HUES6 (cell line): Measurements from ENCODE around the gene LRRC27.
"Not testable (repeated sequence)": the region's sequence is repeated elsewhere in the genome, so short reads cannot be mapped to it uniquely, and the experiment has no call there.

Experiments used
- H3K27ac ChIP-seq: 2 replicates; pipeline ENCODE4 v1.7.0; 2013; ENCODE audit warnings: low read depth, mild to moderate bottlenecking, low read length, inconsistent platforms
- H3K27me3 ChIP-seq: 2 replicates; pipeline ENCODE4 v1.6.1; 2013; ENCODE audit warnings: low read length; ENCODE audit not compliant: control insufficient read depth, insufficient read depth
- H3K36me3 ChIP-seq: 2 replicates; pipeline ENCODE4 v1.6.1; 2013; ENCODE audit warnings: low read length; ENCODE audit not compliant: control insufficient read depth, insufficient read depth
- H3K4me1 ChIP-seq: 2 replicates; pipeline ENCODE4 v1.6.1; 2013; ENCODE audit warnings: low read length; ENCODE audit not compliant: control insufficient read depth, insufficient read depth
- H3K4me3 ChIP-seq: 2 replicates; pipeline ENCODE4 v1.5.1; 2013; ENCODE audit warnings: low read depth, low read length
- H3K9ac ChIP-seq: one replicate; pipeline ENCODE4 v1.6.1; 2013; ENCODE audit warnings: mild to moderate bottlenecking, low read length
- H3K9me3 ChIP-seq: 2 replicates; pipeline ENCODE4 v1.6.1; 2013; ENCODE audit warnings: low read depth, low read length; ENCODE audit not compliant: control insufficient read depth, insufficient read depth

Gene LRRC27

DNA sequence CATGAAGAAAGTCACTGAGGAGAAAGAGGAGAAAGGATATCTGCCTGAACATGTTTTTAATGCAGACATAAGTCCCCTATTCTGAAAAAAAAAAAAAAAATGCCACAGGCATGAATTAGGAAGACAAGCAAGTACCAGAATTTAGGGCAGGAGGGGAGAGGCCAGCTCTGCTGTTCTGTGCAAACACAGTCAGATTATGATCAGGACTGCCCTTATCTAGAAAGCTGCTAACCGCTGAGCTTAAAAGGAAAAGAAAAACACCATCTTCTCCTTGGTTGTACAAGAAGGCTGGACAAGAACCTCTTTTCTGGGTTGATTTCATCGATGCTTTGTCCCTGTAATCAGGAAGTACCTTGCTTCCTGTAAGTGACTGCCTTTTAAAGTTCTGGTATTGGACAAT, 49.7 kb downstream of the LRRC27 start:
- no peak overlapping the region for H3K9ac ChIP-seq
- no peaks in the 10 kb centered on the region for H3K27me3 ChIP-seq
- H3K4me3 ChIP-seq = no peak overlapping the region
- no peak overlapping the region for H3K27ac ChIP-seq
- H3K36me3 ChIP-seq = no peaks in the 10 kb centered on the region
- no peaks in the 10 kb centered on the region for H3K4me1 ChIP-seq
- H3K9me3 ChIP-seq = 0 out of 2 replicates have a peak, but pooled peaks cover 2% of the 10 kb centered on the region

DNA sequence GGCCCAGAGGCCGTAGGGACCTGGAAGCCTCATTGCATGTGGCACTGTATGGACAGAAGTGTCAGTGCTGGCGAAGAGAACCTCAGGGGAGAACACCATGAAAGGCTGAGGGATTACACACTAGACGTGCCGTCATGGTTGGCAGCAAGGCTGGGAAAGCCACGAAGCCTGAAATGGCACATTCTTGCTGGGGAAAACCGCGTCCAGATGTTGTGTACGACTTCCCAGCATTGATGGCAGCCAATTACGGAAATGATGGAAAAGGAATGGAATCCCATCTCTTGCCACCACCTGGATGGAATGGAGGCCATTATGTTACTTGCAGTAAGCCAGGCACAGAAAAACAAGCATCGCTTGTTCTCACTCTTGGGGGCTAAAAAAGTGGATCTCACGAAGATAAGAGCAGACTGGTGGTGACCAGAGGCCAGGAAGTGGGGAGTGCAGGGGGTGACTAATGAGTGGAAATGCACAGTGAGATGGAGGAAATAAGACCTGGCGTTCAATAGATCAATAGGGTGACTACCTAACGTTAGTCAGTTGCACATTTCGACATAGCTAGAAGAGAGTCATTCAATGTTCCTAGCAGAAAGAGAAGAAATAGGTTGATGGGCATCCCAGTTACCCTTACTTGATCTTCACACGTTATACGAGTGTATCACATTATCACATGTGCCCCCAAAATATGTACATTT, 50.4 kb downstream of the LRRC27 start:
- no peaks in the 10 kb centered on the region for H3K4me1 ChIP-seq
- H3K27me3 ChIP-seq = no peaks in the 10 kb centered on the region
- no peak overlapping the region for H3K9ac ChIP-seq
- H3K27ac ChIP-seq = no peak overlapping the region
- no peak overlapping the region for H3K4me3 ChIP-seq
- no peaks in the 10 kb centered on the region for H3K36me3 ChIP-seq
- 0 out of 2 replicates have a peak, but pooled peaks cover 2% of the 10 kb centered on the region for H3K9me3 ChIP-seq

DNA sequence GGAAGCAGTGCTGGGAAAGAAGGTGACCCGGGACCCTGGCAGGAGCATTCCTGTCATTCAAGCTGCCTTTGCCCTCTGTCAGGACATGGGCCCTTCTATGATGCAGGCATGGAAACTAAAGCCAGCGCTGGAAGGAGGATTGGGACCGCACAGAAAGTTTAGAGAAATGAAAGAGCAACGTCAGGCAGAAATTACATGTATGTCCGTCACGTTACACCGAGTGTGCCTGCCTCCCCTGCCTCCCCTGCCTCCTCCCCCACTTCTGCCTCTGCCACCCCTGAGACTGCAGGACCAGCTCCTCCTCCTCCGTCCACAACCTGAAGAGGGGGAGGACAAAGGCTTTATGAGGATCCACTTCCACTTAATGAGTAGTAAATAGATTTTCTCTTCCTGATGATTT, 51.1 kb downstream of the LRRC27 start:
- Histone ChIP-seq H3K36me3 (no peaks in the 10 kb centered on the region), H3K9ac (no peak overlapping the region), H3K4me1 (peaks cover 3% of the 10 kb centered on the region; the same call in 1 of the 2 replicates), H3K9me3 (0 out of 2 replicates have a peak, but pooled peaks cover 2% of the 10 kb centered on the region), H3K27me3 (no peaks in the 10 kb centered on the region), H3K4me3 (no peak overlapping the region), H3K27ac (no peak overlapping the region)

DNA sequence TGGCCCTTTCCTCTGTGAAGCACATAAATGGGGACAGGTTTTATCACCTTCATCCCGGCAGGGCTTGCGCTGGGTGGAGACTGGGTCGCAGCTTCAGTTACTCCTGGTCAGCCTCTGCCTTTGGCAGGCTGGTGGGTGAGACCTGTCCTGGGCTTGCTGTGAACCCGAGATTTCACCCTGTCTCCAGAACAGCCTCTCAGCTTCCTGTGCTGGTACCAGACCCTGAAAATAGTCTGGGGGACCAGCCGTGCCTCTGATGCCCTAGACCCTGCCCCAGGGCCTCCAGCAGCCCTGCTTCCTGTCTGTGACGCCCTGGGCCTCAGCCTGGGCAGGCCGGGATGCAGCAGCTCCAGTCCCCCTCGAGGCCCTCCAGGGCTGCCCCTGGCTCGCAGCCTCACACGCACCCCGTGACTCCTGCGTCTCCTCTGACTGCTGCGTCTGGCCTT, 51.8 kb downstream of the LRRC27 start:
- H3K27me3 ChIP-seq = no peaks in the 10 kb centered on the region
- no peak overlapping the region for H3K4me3 ChIP-seq
- no peak overlapping the region for H3K27ac ChIP-seq
- no peaks in the 10 kb centered on the region for H3K36me3 ChIP-seq
- no peak overlapping the region for H3K9ac ChIP-seq
- H3K9me3 ChIP-seq = 0 out of 2 replicates have a peak, but pooled peaks cover 2% of the 10 kb centered on the region
- peaks cover 4% of the 10 kb centered on the region; the same call in 1 of the 2 replicates for H3K4me1 ChIP-seq

DNA sequence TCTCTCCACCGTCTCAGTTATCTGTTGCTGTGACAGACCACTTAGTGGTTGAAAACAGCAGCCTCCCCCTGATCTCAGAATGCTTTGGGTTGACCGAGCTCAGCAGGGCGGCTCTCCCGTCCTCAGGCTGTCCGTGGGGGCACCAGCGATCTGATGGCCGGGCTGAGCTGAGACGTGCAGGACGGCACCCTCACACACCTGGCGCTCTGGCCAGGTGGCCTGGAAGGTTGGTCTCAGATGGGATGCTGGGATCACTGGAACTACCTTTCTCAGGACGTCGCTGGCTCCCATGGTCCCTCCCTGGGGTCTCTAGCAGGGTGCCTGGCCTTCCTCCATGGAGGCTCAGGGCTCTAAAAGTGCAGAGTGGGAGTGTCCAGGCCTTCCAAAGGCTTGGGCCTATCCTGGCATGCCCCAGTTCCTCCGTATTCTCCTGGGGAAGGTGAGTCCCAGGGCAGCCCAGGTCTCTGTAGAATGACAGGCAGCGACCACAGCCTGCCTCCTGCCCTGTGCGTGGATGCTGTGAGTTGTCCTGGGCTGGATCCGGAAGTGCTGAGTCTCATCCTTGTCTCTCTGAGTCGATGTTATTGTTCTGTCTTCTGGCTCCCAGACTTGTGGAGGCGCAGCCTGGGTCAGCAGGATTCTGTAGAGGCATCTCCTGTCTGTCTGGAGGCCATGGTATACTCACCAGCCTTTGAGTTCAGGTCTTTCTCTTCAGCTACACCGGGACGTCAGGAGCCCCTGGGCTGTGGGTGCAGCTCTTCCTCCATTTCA, 52.8 kb downstream of the LRRC27 start:
- Histone ChIP-seq H3K4me3 (no peak overlapping the region), H3K27ac (no peak overlapping the region), H3K4me1 (peaks cover 14% of the 10 kb centered on the region), H3K27me3 (no peaks in the 10 kb centered on the region), H3K9me3 (0 out of 2 replicates have a peak, but pooled peaks cover 2% of the 10 kb centered on the region), H3K9ac (no peak overlapping the region), H3K36me3 (no peaks in the 10 kb centered on the region)

DNA sequence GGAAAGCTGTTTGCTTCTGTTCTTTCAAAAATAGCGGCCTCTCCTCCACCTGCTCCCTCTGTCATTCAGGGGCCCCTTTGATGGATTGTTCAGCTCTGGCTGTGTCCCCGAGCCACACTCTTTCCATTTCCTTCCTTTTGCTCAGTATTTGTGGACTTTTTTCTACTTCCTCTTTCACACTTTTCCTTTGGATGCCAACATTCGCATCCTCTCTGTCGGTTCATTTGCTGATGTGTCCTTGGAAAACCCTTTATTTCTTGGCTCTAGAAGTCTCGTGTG, 53.3 kb downstream of the LRRC27 start:
- H3K4me3 ChIP-seq = no peak overlapping the region
- H3K27me3 ChIP-seq = no peaks in the 10 kb centered on the region
- 0 out of 2 replicates have a peak, but pooled peaks cover 2% of the 10 kb centered on the region for H3K9me3 ChIP-seq
- no peak overlapping the region for H3K27ac ChIP-seq
- no peak overlapping the region for H3K9ac ChIP-seq
- H3K36me3 ChIP-seq = no peaks in the 10 kb centered on the region
- peaks cover 14% of the 10 kb centered on the region for H3K4me1 ChIP-seq

DNA sequence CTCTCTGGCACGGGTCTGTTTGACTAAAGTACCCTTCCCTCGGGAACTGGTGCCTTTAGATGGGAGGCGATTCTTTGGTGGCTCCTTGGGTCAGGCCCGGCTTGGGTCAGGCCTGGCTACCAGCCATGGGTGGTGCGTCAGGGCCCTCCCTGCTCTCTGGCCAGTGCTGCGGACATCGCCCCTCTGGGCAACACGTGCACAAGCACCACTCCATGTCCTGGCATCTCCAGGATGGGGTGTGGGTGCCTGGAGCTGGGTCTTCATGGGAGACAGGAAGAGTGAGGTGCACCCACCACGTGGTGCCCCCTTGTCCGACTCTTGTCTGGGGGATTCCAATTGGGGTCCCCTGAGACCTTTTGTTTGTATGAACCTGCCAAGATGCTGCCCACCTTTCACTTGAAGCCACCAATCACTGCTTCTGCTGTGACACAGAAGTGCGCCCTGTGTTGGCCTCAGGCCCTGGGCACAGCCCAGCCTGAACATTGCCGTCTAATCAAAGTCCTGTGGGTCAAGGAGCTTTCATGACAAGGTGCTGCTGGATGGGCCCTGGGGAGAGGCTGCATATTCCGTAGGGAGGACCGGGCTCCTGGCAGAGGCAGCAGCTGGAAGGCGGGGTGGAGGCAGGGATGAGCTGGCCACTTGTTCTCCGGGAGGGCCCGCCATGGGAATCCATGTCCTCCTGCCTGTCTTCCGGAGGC, 53.9 kb downstream of the LRRC27 start:
- H3K36me3 ChIP-seq = no peaks in the 10 kb centered on the region
- no peak overlapping the region for H3K27ac ChIP-seq
- no peaks in the 10 kb centered on the region for H3K27me3 ChIP-seq
- no peak overlapping the region for H3K4me3 ChIP-seq
- 0 out of 2 replicates have a peak, but pooled peaks cover 2% of the 10 kb centered on the region for H3K9me3 ChIP-seq
- H3K4me1 ChIP-seq = peaks cover 14% of the 10 kb centered on the region
- no peak overlapping the region for H3K9ac ChIP-seq

DNA sequence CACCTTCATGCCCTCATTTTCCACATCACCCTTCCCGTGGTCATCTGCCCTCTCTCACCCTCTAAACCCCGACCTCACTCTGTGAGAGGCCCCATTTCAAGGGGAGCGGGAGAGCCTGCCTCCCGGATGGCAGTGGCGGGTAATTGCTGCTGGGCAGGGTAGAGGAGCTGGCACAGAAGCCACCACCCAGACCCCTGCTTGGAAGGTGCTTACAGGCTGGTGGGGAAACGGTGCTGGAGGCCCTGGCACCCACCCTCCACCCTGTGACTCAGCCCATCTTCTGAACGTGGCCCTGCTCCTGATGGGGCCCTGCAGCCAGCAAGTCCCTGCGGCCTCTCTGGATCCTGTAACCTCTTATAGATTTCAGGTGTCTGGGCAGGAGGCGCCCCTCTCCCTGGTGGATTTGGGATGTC, 54.4 kb downstream of the LRRC27 start:
- no peak overlapping the region for H3K9ac ChIP-seq
- H3K36me3 ChIP-seq = no peaks in the 10 kb centered on the region
- peaks cover 14% of the 10 kb centered on the region for H3K4me1 ChIP-seq
- H3K9me3 ChIP-seq = no peaks in the 10 kb centered on the region
- no peak overlapping the region for H3K27ac ChIP-seq
- no peak overlapping the region for H3K4me3 ChIP-seq
- no peaks in the 10 kb centered on the region for H3K27me3 ChIP-seq

DNA sequence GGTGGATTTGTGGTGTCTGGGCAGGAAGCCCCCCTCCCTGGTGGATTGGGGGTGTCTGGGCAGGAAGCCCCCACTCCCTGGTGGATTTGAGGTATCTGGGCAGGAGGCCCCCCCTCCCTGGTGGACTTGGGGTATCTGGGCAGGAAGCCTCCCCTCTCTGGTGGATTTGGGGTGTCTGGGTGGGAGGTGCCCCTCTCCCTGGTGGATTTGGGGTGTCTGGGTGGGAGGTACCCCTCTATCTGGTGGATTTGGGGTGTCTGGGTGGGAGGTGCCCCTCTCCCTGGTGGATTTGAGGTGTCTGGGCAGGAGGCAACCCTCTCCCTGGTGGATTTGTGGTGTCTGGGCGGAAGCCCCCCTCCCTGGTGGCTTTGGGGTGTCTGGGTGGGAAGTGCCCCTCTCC, 54.9 kb downstream of the LRRC27 start:
- H3K27me3 ChIP-seq, H3K9me3 ChIP-seq, H3K4me3 ChIP-seq, H3K9ac ChIP-seq, H3K27ac ChIP-seq, H3K36me3 ChIP-seq: not testable (repeated sequence)
- H3K4me1 ChIP-seq = peaks cover 14% of the 10 kb centered on the region

DNA sequence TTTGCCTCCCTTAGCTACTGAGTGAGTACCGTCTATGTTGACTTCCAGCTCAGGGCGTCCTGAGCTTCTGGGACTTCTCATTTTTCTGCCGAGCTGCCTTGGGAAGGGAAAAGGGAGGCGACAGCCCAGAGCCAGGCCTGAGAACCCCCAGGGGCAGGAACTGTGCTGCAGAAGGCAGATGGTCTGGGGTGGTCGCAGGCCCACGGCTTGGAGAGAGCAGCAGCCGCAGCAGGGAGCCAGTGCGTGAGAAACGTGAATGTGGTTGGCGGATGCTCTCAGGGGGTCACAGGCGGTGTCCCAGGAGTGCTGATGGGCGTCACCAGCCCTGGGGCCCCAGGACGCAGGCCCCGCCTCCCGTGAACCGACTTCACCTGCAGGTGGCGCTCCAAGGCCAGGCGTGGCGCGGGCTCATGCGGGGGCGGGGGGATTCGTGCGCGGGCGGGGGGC, 55.8 kb downstream of the LRRC27 start:
- no peaks in the 10 kb centered on the region for H3K27me3 ChIP-seq
- H3K27ac ChIP-seq = no peak overlapping the region
- no peaks in the 10 kb centered on the region for H3K9me3 ChIP-seq
- H3K4me3 ChIP-seq = peak overlapping the region; percentile 40
- no peaks in the 10 kb centered on the region for H3K36me3 ChIP-seq
- H3K4me1 ChIP-seq = peaks cover 14% of the 10 kb centered on the region
- peak overlapping the region; percentile 47 for H3K9ac ChIP-seq
